RCC 7860 (cell line): ENCODE results near the gene TMEM187.
A peak's percentile ranks its signal among the peaks of the same experiment; 100 is the strongest.

Source experiments
- DNase-seq: peaks from one replicate; pipeline ENCODE4 v3.0.0-alpha.2; 2015; ENCODE audit warnings: low spot score
- FAIRE-seq: peaks from 2 replicates; lab custom pipeline; 2012; peaks lifted over from hg19 to GRCh38; lab: Jason Lieb, UNC

The TMEM187 gene

DNA sequence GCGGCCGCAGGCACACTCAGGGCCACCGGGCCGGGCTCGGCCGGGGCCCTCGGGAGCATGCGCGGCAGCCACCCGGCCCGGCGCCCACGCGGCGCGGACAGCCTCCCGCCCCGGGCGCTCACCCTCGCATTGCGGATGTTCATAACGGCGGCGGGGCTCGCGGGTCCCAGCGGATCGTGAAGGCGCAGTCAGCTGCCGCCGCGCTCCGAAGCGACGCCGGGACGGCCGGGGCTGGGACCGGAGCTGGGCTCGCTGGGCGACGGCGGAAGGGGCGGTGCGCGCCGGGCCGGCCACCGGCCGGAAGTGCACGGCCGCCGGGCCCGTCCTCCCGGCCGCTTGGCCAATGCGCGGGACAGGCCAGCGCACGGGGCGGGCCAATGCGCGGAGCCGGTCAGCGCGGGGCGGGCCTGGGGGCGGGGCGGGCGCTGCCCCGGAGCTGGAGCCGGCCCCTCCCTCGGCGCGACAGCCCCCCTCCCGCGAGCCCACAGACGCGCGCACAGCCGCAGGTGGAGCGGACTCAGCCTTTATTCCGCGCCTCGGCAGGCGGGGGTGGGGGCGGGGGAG is 37.7 kb upstream of the TMEM187 start, which contains the start of gene NAA10:
Gene NAA10, minus strand, starts transcription at position 276 of the 564 bp plus-strand sequence. Its CDS starts 133 bp downstream, at position 143.
- no peak for FAIRE-seq
- peak; percentile 30 for DNase-seq

- FAIRE-seq (no peak), DNase-seq (peak; percentile 3)
Observed at GRCh38 chrX:153935326-153935851, 37.2 kb upstream of the TMEM187 start.

GRCh38 chrX:153937056-153937455 is 35.5 kb upstream of the TMEM187 start:
- FAIRE-seq: no peak

DNA sequence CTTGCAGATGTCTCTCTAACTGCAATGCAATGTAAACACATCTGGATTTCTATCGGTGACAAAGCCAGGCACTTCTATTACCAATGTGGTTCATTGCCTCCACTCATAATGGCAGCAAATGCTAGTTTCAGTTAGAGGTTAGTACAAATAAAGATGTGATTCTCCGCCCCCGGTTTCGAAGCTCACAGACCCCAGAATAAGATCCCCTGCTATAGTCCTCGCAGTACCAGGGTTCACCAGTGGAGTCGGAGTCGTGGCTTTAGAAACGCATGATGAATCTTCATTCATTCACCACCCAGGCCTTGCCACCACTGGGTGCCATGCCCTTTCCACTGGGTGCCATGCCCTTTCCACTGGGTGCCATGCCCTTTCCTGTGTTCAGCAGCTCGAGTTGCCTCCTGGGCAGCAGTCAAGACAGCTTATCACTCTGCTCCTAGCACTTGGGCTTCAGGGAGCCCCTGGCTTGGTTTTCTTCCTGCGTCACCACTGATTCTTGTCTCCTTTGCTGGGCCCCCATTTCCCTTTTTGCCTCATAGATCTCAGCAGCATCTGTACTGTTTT is 34.2 kb upstream of the TMEM187 start:
- no peak for FAIRE-seq
- DNase-seq: no peak

More at GRCh38 chrX:153937056-153937455, 35.5 kb upstream of the TMEM187 start:
- no peak for DNase-seq

DNA sequence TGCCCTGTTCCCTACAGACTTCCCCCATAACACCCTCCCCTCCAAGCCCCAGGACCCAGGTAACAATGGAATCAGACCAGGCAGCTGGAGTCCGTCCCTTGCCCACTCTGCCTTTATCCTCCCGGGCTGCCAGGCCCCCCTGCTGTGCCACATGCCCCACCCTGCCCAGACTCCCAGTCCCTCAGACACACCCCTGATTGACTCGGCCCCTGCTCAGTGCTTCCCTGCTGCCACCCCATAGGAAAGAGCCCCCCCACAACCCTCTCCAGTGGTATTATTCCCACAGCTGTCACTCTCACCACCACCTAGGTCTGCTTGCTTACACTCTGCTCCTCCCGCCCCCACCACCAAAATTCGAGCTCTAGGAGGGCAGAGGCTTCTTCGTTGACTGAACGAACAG is 33.0 kb upstream of the TMEM187 start:
- no peak for FAIRE-seq
- no peak for DNase-seq

- no peak for FAIRE-seq
- no peak for DNase-seq
Observed at GRCh38 chrX:153941336-153942252, 31.0 kb upstream of the TMEM187 start.

- no peak for FAIRE-seq
- no peak for DNase-seq
Observed at GRCh38 chrX:153944140-153944799, 28.3 kb upstream of the TMEM187 start, which contains the start of gene RENBP. Gene RENBP, minus strand, starts transcription at chrX:153944643. Its CDS starts 33 bp downstream, at chrX:153944610.

DNA sequence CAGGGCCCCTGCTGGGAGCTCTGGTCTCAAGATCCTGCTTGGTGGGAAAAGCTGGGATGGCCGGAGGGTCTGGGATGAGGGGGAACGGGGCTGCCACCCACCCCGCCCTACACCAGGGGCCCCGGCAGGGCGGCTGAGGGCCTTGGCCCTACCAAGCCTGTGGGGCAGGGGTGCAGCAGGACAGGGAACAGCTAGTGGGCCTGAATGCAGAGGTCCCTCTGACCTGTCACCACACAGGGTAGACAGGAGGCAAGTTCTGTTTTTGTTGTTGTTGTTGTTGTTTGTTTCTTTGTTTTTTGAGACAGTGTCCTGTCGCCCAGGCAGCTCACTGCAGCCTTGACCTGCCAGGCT is 27.8 kb upstream of the TMEM187 start:
- FAIRE-seq (no peak), DNase-seq (no peak)

GRCh38 chrX:153945956-153946943 is 26.3 kb upstream of the TMEM187 start:
- DNase-seq: no peak
- no peak for FAIRE-seq

DNA sequence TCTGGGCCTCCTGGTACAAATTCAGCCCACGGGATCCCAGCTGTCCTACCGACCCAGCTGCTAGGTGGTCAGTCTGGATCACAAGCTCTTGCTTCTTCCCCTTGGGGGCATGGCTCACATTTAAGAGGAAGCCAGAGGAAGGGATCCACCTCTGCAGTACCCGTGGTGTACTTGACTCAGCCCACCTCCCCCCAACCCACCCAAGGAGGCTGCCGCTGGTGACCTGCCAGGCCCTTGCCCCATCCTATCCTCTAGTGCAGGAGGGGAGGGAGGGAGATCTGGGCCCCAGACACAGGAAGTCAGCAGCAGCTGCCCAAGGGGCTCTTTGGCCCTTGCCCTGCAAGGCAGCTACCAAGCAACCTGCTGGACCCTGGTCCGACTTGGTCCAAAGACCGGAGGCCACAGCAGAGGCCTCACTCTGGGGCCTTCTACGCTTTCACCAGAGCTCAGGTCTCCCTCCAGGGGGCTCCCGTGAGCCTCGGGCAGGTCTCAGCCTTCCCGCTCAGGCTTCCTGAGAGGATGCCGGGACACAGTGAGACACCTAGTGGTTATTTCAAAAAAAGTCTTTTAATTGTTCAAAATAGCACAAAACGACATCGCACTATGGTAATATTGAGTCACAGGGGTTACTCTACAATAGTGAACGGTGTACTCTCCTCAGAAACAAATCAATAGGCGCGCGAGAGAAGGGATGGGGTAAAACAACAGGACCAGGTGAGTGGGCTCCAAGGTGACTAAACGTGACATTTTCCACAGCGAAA is 25.4 kb upstream of the TMEM187 start:
- peak; percentile 68 for DNase-seq
- peak; percentile 88 for FAIRE-seq

DNA sequence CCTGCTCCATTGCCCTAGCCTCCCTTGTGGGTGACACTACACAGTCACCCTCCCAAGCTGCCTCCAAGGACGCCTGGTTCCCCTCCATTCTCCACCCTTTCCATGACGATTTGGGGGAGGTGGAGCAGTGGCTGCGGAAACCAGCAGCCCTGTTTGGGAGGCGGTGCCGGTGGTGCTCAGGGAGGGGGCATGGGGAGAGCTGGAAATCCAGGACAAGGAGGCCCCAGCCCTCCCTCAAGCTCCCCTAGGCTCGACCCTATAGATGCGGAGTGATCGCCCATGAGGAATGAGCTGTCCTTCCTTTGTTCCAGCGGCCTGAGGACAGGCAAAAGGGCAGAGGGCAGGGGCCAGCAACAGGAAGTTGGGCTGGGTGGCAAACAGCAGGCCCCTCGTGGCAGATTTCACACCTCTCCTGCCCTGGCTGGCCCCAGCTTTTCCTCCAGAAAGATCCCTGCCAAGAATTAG is 24.5 kb upstream of the TMEM187 start:
- no peak for DNase-seq

DNA sequence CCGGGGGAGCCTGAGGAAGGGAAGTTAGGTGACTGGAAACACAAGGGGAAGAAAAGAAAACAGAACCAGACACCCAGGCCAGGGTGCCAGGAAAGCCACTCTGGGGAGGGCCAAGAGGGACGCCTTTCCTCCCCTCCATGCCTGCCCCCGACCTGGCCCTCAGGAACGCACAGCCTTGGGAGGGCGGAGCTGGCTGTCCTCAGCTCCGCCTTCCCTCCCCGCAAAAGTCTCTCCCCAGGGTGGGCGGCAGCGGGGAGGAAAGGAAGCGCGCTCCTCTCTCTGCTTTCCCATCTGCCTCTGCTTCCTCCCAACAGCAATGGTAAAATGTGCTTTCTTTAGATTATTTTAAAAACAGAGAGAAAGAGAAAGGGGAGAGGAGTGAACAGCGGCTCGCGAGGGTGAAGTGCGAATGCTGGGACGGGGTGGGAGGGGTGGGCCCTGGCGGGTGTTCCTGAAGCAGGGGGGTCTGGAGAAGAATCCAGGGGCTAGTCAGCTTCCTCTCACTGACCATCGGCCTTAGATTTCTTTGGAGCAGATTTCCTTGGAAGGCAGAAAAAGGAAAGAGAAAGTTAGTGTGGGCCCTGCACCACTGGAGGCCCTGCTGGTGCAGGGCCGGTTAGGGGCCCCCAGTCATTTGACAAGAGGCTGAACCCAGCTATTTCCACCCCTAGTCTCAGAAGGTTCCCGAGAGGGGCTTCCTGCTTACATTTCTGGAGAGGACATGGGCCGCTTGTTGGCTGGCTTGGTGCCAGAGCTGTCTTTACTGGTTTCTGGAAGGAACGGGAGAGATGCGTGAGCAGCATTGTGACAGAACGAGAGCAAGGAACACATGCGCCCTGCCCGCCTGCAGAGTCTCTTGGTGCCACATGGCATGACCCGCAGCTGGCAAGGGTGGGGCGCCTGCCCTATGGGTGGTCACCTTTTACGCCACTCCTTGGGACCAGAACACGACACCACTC is 23.4 kb upstream of the TMEM187 start:
- DNase-seq (no peak), FAIRE-seq (no peak)

More for the DNA sequence above, 24.5 kb upstream of the TMEM187 start:
- FAIRE-seq: no peak

DNA sequence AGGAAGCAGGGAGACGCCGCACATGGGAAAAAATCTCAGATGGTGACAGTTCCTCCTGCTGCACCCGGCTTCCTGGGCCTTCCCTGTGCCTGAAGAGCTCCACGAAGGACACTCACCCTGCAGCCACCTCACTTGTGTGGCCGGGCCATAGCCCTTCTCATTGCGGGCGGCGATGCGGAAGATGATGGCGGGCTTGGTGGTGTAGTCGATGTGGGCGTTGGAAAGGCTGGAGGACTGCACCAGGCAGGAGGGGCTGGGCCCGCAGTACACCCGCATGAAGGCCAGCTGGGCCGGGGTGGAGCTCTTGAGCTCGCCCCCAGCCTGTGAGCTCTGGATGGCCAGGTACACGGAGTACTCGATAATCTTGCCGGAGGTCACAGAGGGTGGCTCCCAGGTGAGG is 22.4 kb upstream of the TMEM187 start:
- no peak for FAIRE-seq
- no peak for DNase-seq

DNA sequence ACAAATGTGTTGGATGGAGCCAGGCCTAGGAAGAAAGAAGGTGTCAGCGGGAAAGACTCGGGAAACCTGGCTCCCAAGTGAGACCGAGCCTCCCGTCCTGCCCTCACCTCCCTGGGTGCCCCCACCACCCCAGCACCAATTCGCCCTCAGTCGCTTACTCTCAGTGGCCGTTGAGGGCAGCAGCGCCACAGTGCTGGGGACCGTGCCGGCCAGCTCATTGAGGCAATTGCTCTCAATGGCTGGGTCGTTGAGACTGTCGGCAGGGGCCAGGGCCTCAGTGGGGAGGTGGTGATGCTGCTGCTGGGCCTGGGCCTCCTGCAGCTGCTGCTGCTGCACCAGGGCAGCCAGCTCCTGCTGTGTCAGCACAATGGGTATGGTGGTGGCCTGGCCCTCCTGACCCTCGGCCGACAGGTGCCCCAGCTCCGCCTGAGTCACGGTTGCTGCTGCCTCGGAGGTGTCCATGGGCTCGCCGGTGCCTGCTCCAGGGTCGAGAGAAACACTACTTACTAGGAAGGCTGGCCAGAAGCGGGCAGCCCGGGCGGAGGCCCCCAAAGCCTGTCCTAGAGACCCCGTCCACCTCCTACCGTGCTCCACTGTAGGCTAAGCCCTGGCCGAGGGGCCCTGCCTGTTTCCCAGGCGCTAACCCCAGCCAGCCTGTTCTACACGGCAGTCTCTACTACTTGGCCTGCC is 20.7 kb upstream of the TMEM187 start:
- no peak for DNase-seq
- FAIRE-seq: no peak

- no peak for FAIRE-seq
- no peak for DNase-seq
Observed at GRCh38 chrX:153952373-153953026, 20.1 kb upstream of the TMEM187 start.

- FAIRE-seq (no peak), DNase-seq (no peak)
Observed at GRCh38 chrX:153953342-153953830, 19.2 kb upstream of the TMEM187 start.
